Activated CD4-positive, alpha-beta T cell treated with anti-CD3 and anti-CD28 coated beads, Interleukin-2, amount 10 ng/mL, durations not matched to agents 24 days and 14 days (primary cell): ENCODE data around the gene GOLGA6B. TPM values are rescaled to one million over a fixed set of nuclear protein-coding genes. Genes with fewer than 3 reads are reported as not detected.
"Not testable (repeated sequence)": the region's sequence is repeated elsewhere in the genome, so short reads cannot be mapped to it uniquely, and the experiment has no call there.

Source experiments
- DNase-seq: peaks from one replicate; pipeline ENCODE4 v3.0.0; 2022
- H3K27ac Mint-ChIP-seq: one replicate; pipeline ENCODE4 v1.8.0; 2022; ENCODE audit warnings: mild to moderate bottlenecking, mixed read lengths
- H3K27me3 Mint-ChIP-seq: one replicate; pipeline ENCODE4 v1.8.0; 2022; ENCODE audit warnings: mixed read lengths
- H3K36me3 Mint-ChIP-seq: one replicate; pipeline ENCODE4 v1.8.0; 2022; ENCODE audit warnings: low read depth, mild to moderate bottlenecking, mixed read lengths
- H3K4me1 Mint-ChIP-seq: one replicate; pipeline ENCODE4 v1.8.0; 2021; ENCODE audit warnings: mixed read lengths
- H3K4me3 Mint-ChIP-seq: one replicate; pipeline ENCODE4 v1.8.0; 2022; ENCODE audit warnings: mild to moderate bottlenecking, moderate library complexity, mixed read lengths
- H3K9me3 Mint-ChIP-seq: one replicate; pipeline ENCODE4 v1.8.0; 2021; ENCODE audit warnings: mixed read lengths
- intact Hi-C: fragments of 100-400 bp; cut with micrococcal nuclease; formaldehyde crosslinking; loops from one replicate; pipeline ENCODE4 v1.15.1; 2023
- total RNA-seq: library from RNA; stranded (reverse); gene quantifications from 2 replicates; pipeline ENCODE4 v1.2.3, GENCODE V29; 2022

Gene GOLGA6B
- not detected in 2 replicates for total RNA-seq

- H3K27me3 Mint-ChIP-seq, intact Hi-C loops, H3K9me3 Mint-ChIP-seq: not testable (repeated sequence)
These were observed at the start of gene GOLGA6B for GRCh38 chr15:72654397-72654796. Gene GOLGA6B, plus strand, starts transcription at chr15:72654697. Its CDS starts 41 bp downstream, at chr15:72654738.

GRCh38 chr15:72604794-72605193 is 49.7 kb upstream of the GOLGA6B start:
- H3K27me3 Mint-ChIP-seq: peaks cover 9% of the 10 kb centered on the region

More at GRCh38 chr15:72654397-72654796, at the start of gene GOLGA6B:
- H3K27ac Mint-ChIP-seq, H3K36me3 Mint-ChIP-seq, H3K4me1 Mint-ChIP-seq, H3K4me3 Mint-ChIP-seq, DNase-seq: not testable (repeated sequence)

GRCh38 chr15:72608084-72608483 is 46.4 kb upstream of the GOLGA6B start:
- DNase-seq, H3K4me1 Mint-ChIP-seq, H3K4me3 Mint-ChIP-seq, H3K9me3 Mint-ChIP-seq, H3K27ac Mint-ChIP-seq, intact Hi-C loops, H3K36me3 Mint-ChIP-seq, H3K27me3 Mint-ChIP-seq: not testable (repeated sequence)

More at GRCh38 chr15:72604794-72605193, 49.7 kb upstream of the GOLGA6B start:
- Mint-ChIP-seq H3K9me3 (no peaks in the 10 kb centered on the region), H3K27ac (no peak overlapping the region), H3K4me1 (no peaks in the 10 kb centered on the region), H3K4me3 (no peak overlapping the region), H3K36me3 (no peaks in the 10 kb centered on the region)
- DNase-seq: no peak
- intact Hi-C loops: no loop called here

GRCh38 chr15:72609862-72610261 is 44.6 kb upstream of the GOLGA6B start:
- H3K36me3 Mint-ChIP-seq: no peaks in the 10 kb centered on the region
- no peak for DNase-seq
- H3K4me3 Mint-ChIP-seq: no peak overlapping the region
- H3K4me1 Mint-ChIP-seq: no peaks in the 10 kb centered on the region
- no peak overlapping the region for H3K27ac Mint-ChIP-seq
- H3K9me3 Mint-ChIP-seq: no peaks in the 10 kb centered on the region
- intact Hi-C loops: no loop called here
- H3K27me3 Mint-ChIP-seq: no peaks in the 10 kb centered on the region

- H3K27ac Mint-ChIP-seq, H3K27me3 Mint-ChIP-seq, H3K36me3 Mint-ChIP-seq, intact Hi-C loops, H3K4me3 Mint-ChIP-seq, DNase-seq, H3K4me1 Mint-ChIP-seq, H3K9me3 Mint-ChIP-seq: not testable (repeated sequence)
These were observed 42.2 kb upstream of the GOLGA6B start for GRCh38 chr15:72612324-72612723.

GRCh38 chr15:72614810-72615532 is 39.5 kb upstream of the GOLGA6B start:
- intact Hi-C loops: no loop called here
- no peak for DNase-seq
- H3K4me1 Mint-ChIP-seq: no peaks in the 10 kb centered on the region
- H3K36me3 Mint-ChIP-seq: no peaks in the 10 kb centered on the region
- no peaks in the 10 kb centered on the region for H3K9me3 Mint-ChIP-seq
- H3K4me3 Mint-ChIP-seq: no peak overlapping the region
- no peaks in the 10 kb centered on the region for H3K27me3 Mint-ChIP-seq
- no peak overlapping the region for H3K27ac Mint-ChIP-seq

- not testable (repeated sequence) for H3K27me3 Mint-ChIP-seq
These were observed 38.8 kb upstream of the GOLGA6B start for GRCh38 chr15:72615533-72616233.

GRCh38 chr15:72616491-72617210 is 37.8 kb upstream of the GOLGA6B start:
- no peak for DNase-seq
- H3K9me3 Mint-ChIP-seq: no peaks in the 10 kb centered on the region
- no peaks in the 10 kb centered on the region for H3K36me3 Mint-ChIP-seq
- H3K27me3 Mint-ChIP-seq: no peaks in the 10 kb centered on the region
- no peaks in the 10 kb centered on the region for H3K4me1 Mint-ChIP-seq
- intact Hi-C loops: no loop called here
- H3K4me3 Mint-ChIP-seq: no peak overlapping the region
- H3K27ac Mint-ChIP-seq: no peak overlapping the region

More at GRCh38 chr15:72615533-72616233, 38.8 kb upstream of the GOLGA6B start:
- H3K27ac Mint-ChIP-seq, H3K4me3 Mint-ChIP-seq, H3K4me1 Mint-ChIP-seq, intact Hi-C loops, H3K36me3 Mint-ChIP-seq, H3K9me3 Mint-ChIP-seq: not testable (repeated sequence)
- peak; percentile 67 for DNase-seq

- H3K27me3 Mint-ChIP-seq, H3K9me3 Mint-ChIP-seq, H3K4me3 Mint-ChIP-seq, intact Hi-C loops, H3K36me3 Mint-ChIP-seq, H3K27ac Mint-ChIP-seq, DNase-seq, H3K4me1 Mint-ChIP-seq: not testable (repeated sequence)
These were observed 30.6 kb upstream of the GOLGA6B start for GRCh38 chr15:72623854-72624253.

- H3K27me3 Mint-ChIP-seq, H3K4me3 Mint-ChIP-seq, DNase-seq, intact Hi-C loops, H3K36me3 Mint-ChIP-seq, H3K4me1 Mint-ChIP-seq, H3K9me3 Mint-ChIP-seq, H3K27ac Mint-ChIP-seq: not testable (repeated sequence)
These were observed 28.3 kb upstream of the GOLGA6B start for GRCh38 chr15:72626153-72626552.

- H3K27me3 Mint-ChIP-seq, H3K36me3 Mint-ChIP-seq, H3K4me3 Mint-ChIP-seq, H3K4me1 Mint-ChIP-seq, intact Hi-C loops, H3K27ac Mint-ChIP-seq, H3K9me3 Mint-ChIP-seq: not testable (repeated sequence)
- DNase-seq: peak; percentile 65
These were observed 26.0 kb upstream of the GOLGA6B start for GRCh38 chr15:72628249-72629067.

- H3K9me3 Mint-ChIP-seq, H3K36me3 Mint-ChIP-seq, H3K27me3 Mint-ChIP-seq, intact Hi-C loops, DNase-seq, H3K4me3 Mint-ChIP-seq, H3K27ac Mint-ChIP-seq, H3K4me1 Mint-ChIP-seq: not testable (repeated sequence)
These were observed 25.4 kb upstream of the GOLGA6B start for GRCh38 chr15:72629068-72629570.

- intact Hi-C loops, H3K9me3 Mint-ChIP-seq, H3K4me1 Mint-ChIP-seq, H3K36me3 Mint-ChIP-seq, H3K27ac Mint-ChIP-seq, H3K27me3 Mint-ChIP-seq: not testable (repeated sequence)
- peak overlapping the region; percentile 34 for H3K4me3 Mint-ChIP-seq
- DNase-seq: peak; percentile 92
These were observed 17.8 kb upstream of the GOLGA6B start for GRCh38 chr15:72636519-72637282.
